NK-92 (cell line): ENCODE data around the gene CNNM4.

ENCODE experiments used
- DNase-seq: peaks from one replicate; lab custom pipeline; 2025; ENCODE audit not compliant: unreplicated experiment; lab: John Stamatoyannopoulos, UW

CNNM4 gene

GRCh38 chr2:96758987-96759386, 1.7 kb upstream of the CNNM4 start:
- no peak for DNase-seq

DNA sequence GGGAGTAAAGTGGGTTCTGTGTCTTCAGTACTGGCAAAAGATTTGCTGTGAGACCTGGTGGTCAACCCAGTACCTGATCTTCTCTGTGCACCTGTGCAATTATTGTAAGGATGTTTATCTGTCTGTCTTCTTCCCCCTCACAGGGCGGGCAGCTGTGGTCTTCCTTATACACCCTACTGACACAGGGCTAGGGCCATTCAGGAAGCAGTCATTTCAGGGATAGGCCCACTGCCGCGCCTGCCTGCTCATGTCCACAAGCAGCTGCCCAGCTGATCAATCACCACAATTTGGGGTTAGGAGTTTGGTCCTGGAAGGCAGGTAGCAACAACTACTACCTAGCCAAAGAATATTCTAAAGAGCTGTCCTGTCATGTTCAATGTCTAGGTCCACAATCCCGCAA, 1.2 kb upstream of the CNNM4 start:
- DNase-seq, result no peak

DNA sequence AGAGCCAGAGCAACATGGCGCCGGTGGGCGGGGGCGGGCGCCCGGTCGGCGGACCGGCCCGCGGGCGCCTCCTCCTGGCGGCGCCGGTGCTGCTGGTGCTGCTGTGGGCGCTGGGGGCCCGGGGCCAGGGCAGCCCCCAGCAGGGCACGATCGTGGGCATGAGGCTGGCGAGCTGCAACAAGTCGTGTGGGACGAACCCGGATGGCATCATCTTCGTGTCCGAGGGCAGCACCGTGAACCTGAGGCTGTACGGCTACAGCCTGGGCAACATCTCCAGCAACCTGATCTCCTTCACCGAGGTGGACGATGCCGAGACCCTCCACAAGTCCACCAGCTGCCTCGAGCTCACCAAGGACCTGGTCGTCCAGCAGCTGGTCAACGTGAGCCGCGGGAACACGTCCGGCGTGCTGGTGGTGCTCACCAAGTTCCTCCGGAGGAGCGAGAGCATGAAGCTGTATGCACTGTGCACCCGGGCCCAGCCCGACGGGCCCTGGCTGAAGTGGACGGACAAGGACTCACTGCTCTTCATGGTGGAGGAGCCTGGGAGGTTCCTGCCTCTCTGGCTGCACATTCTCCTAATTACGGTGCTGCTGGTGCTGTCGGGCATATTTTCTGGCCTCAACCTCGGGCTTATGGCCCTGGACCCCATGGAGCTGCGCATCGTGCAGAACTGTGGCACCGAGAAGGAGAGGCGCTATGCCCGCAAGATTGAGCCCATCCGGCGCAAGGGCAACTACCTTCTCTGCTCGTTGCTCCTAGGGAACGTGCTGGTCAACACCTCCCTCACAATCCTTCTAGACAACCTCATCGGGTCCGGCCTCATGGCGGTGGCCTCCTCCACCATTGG, 507 bp downstream of the CNNM4 start:
- no peak for DNase-seq

DNA sequence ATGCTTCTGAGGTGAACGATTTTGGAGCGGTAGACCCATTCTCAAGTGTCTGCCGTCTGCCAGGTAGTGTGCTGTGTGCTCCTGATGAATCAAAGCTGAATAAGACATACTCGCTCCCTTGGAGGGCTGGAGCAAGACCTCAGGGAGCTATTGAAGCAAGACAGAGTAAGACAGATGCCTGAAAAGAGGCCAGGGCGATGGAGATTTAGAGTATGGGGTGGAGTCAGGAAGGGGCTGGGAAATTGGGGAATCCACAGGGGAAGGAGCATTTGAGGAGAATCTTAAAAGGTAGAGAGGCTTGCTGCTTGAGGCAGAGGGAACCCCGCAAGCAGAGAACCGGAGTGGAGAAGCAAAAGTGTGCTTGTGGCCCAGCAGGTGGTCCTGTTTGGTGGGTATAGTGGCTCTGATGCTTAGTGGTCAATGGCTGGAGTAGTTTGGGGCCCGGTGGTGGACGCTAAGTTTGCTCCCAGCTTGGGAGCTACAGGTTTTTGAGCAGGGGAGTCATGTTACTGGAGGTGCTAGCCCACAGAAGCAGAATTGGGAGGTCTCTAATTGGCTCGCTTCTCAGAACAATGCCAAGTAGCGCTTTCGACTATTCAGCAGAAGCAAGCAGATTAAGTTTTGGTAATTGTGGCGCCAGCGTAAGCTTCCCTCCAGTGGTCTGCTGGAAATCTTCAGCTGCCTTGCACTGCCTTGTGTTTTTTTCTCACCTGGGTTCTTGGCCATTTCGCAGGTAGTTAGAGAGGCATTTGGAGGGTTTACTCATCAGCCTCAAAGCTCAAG, 2.0 kb downstream of the CNNM4 start:
- no peak for DNase-seq

DNA sequence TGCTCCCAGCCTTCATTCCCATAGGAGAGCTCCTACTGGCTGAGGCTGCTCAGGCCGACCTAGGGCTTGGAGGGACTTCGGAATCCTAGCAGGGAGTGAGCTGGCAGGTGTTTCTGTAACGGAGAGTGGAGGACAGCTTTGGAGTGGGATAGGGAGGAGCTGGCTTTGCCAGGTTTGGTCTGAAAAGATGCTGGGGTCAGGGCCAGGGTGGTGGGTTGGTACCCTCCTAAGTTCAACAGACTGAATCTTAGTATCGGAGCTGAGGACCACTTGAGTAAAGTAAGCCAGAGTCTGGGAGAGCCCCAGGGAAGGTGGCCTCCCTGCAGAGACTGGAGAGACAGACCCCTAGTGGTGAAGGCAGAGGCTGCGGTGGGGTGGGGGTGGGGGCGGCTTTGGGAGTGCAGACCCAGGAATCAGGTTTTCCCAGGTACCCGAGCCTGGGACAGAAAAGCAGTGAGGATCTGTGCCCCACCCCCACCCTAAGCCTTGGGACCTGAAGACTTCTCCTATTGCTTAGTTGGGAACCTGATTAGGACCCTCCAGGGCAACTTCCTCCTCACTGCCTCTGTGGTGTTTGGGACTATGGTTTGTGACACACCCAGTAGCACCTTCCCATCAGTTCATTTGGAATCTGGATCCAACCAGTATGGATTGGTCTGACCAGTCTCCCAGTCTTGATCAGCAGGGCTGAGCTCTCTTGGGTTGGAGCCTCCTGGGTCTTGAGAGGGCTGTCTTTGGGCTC, 3.0 kb downstream of the CNNM4 start:
- no peak for DNase-seq

DNA sequence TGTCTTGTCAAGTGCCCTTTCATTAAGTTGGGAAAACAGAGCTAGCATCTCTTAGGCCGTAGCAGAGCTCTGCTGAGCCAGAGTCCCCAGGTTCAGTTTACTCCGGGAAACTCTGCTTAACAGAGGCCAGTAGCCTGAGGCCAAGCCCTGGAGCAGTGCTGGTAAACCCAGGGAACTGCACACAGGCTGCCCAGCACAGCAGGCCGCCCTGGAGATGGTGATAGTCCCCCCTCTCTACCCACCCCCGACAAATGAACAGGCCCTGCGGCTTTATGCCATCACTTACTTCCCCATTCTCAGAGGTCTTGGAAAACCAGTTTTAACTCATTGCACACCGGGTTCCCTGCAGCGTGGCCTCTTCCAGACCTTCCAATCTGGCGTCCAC, 3.5 kb downstream of the CNNM4 start:
- DNase-seq, result no peak

DNA sequence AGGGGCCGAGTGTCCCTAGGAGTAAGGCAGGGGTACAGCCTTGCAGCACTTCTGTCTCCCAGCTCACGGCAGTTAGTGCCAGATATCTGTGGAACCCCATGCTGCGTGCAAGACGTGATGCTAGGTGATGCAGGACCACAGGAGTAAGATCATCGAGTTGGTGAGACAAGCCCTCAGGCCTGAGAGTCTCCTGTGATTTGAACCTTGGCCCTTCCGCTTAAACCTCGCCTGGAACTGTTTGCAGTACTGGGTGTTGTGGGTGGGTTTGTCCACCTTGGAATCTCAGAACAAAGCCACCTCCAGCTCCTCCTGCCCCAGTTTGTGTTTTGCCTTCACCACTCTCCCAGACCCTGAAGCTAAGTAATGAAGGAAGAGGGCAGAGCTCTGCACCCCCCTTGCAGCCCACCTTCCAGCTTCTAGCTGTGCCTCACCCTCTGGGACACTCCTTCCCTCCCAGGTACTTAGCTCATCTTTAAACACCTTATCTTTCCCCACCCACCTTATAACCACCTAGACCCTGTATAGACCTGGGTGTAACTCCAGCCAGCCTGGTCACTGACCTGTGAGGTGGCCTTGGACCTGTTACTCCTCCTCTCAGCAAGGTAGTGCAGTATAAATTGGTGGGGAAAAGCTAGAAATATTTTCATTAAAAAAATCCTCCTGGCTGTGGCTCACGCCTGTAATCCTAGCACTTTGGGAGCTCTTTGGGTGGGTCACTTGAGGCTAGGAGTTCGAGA, 6.6 kb downstream of the CNNM4 start:
- DNase-seq, result no peak

GRCh38 chr2:96768083-96768561, 7.4 kb downstream of the CNNM4 start:
- no peak for DNase-seq

DNA sequence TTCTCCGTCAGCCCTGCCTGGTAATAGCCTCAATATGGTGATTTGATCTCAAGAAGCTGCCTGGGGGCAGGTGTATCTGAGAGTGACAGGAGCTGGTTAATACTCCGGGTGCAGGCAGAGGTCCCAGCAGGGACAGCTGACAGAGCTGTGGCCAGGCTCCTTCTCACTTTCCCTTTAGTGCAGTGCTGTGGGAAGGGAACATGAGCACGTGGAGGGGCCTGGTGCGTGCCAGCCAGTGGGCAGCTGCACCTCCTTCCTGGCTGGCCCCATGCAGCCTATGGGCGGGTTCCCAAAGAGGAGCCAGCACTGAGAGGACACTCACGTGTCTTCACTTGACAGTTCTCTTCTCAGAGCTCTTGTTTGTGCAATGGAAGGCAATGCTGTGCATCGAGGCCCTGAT, 9.1 kb downstream of the CNNM4 start:
- DNase-seq, result no peak

- DNase-seq, result no peak
Observed at GRCh38 chr2:96770442-96771202, 9.9 kb downstream of the CNNM4 start.

- DNase-seq, result no peak
Observed at GRCh38 chr2:96771796-96772618, 11.3 kb downstream of the CNNM4 start.

GRCh38 chr2:96772903-96773671, 12.4 kb downstream of the CNNM4 start:
- no peak for DNase-seq

GRCh38 chr2:96773922-96774321, 13.2 kb downstream of the CNNM4 start:
- DNase-seq, result no peak

DNA sequence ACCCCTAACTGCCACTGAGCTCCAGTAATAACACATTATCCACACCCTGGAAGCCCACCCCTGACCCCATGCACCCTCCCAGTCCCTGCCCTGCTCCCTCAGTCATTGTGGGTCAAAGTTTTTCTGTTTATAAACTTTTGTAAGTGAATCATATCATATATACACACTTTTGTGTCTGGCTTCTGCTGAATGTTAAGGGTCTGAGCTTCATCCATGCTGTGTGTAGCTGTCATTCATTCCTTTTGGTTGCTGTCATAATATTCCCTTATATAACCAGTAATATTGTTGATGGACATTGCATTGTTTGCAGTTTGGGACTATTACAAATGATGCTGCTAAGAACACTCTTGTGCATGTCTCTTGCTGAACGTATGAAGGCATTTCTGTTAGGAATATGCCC, 14.5 kb downstream of the CNNM4 start:
- no peak for DNase-seq

DNA sequence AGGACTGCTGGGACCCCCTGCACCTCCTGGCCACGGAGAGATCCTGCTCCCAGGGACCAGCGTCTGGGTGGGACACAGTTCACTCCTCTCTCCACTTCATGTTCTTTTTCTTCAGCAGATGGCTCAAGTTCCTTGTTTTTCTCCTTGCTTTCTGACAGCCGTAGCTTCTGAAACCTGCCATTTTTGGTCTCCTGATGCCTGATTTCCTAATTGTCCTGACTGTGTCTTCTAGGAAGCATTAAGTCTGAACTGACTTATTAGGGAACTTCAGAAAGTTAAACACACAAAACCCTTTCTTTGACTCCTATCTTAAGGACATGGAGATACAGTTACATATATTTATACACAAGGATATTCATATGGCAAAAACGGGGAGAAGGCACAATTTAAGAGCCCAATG, 22.7 kb downstream of the CNNM4 start:
- DNase-seq, result no peak

DNA sequence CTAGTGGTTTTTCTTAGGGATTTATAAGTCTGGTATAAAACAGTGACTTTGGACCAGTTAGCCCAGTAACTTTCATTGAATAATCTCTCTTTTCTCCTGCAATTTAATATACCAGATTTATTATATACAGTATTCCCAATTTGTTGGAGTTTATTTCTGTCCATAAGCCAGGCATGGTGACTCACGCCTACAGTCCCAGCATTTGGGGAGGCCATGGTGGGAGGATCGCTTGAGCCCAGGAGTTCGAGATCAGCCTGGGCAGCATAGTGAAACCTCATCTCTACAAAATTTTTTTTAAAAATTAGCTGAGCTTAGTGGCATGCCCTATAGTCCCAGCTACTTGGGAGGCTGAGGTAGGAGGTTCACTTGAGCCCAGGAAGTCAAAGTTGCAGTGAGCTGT, 26.7 kb downstream of the CNNM4 start:
- no peak for DNase-seq

DNA sequence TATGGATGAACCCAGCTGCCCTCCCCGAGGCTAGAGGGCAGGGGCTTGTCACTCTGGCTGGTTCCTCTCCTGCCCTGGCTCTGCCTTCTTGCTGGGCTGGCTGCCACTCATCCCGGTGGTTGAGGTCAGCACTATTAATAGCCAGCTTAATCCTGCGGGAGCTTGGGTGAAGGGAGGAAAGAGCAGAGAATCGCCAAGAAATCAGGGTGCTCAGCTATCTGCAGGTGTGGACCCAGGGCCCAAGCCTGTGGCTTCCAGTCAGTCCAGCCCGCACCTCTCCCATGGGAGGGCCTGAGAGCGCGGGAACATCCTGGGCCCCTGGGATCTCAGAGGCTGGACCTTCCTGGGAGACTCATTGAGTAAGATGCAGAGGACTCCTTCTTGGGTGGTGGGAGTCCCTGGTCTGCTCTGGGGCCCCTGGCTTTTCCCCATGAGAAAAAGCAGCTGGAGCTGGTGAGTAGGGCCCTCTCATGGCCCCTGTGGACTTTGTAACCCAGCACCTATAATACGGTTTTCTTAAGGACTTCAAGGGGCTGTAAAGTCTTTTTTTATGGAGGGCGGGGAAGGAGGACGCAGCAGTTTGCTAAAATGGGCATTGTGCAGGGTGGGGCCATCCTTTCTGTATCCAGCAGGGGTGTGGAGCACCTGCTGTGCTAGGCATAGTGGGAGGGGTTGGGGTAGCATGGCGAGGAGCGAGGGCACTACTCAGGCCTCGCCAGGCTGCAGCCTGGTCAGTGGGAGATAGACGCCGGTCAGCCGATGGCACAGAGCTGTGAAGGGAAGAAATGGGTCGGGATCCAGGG, 27.9 kb downstream of the CNNM4 start:
- DNase-seq, result no peak

GRCh38 chr2:96789245-96789617, 28.5 kb downstream of the CNNM4 start:
- no peak for DNase-seq
